IMR-90 (cell line): ENCODE data around the gene PRTFDC1.

ENCODE experiments used
- BHLHE40 ChIP-seq: fragments of 150-350 bp; IDR thresholded peaks from 2 replicates; pipeline ENCODE4 v1.6.1; 2016; ENCODE audit warnings: mild to moderate bottlenecking, low read depth, low read length
- CEBPB ChIP-seq: IDR thresholded peaks from 2 replicates; pipeline ENCODE4 v1.6.1; 2012; ENCODE audit warnings: low read depth, low read length, improper control_type of control experiment
- CTCF ChIP-seq: conservative IDR thresholded peaks from 2 replicates; pipeline ENCODE4 v1.5.1; 2012; ENCODE audit warnings: mild to moderate bottlenecking, low read depth, low read length, improper control_type of control experiment
- ELK1 ChIP-seq: fragments of 150-350 bp; IDR thresholded peaks from 2 replicates; pipeline ENCODE4 v1.6.1; 2016; ENCODE audit warnings: low read depth, mild to moderate bottlenecking, low read length, moderate library complexity, borderline replicate concordance
- FOS ChIP-seq: fragments of 150-350 bp; IDR thresholded peaks from 2 replicates; pipeline ENCODE4 v1.6.1; 2016; ENCODE audit warnings: low read depth, low read length
- MAFK ChIP-seq: IDR thresholded peaks from 2 replicates; pipeline ENCODE4 v1.6.1; 2012; ENCODE audit warnings: low read depth, low read length, improper control_type of control experiment
- MAZ ChIP-seq: IDR thresholded peaks from 2 replicates; pipeline ENCODE4 v1.6.1; 2012; ENCODE audit warnings: low read depth, mild to moderate bottlenecking, low read length, improper control_type of control experiment, moderate library complexity, borderline replicate concordance
- MXI1 ChIP-seq: IDR thresholded peaks from 2 replicates; pipeline ENCODE4 v1.6.1; 2012; ENCODE audit warnings: low read depth, mild to moderate bottlenecking, low read length, moderate library complexity, borderline replicate concordance
- POLR2A ChIP-seq: IDR thresholded peaks from 2 replicates; pipeline ENCODE4 v1.6.1; 2012; ENCODE audit warnings: mild to moderate bottlenecking, low read depth, low read length
- RAD21 ChIP-seq: IDR thresholded peaks from 2 replicates; pipeline ENCODE4 v1.6.1; 2012; ENCODE audit warnings: low read length, improper control_type of control experiment
- RFX5 ChIP-seq: IDR thresholded peaks from 2 replicates; pipeline ENCODE4 v1.8.0; 2012; ENCODE audit warnings: low read depth, mild to moderate bottlenecking, low read length, moderate library complexity
- SMC3 ChIP-seq: fragments of 150-350 bp; IDR thresholded peaks from 2 replicates; pipeline ENCODE4 v1.6.1; 2016; ENCODE audit warnings: low read depth, mild to moderate bottlenecking, antibody characterized with exemption, low read length, moderate library complexity

GRCh38 chr10:24952707-24953645, 570 bp upstream of the PRTFDC1 start:
- TF ChIP-seq CTCF (peak; percentile 38), MAFK (no peak), POLR2A (no peak), RFX5 (no peak), MXI1 (no peak), FOS (no peak), MAZ (no peak; the same call in 1 of the 2 replicates), BHLHE40 (peak; percentile 16; the same call in 1 of the 2 replicates), RAD21 (0 out of 2 replicates have a peak, but pooled peaks have one; percentile 24), CEBPB (no peak), SMC3 (peak; percentile 31; the same call in 1 of the 2 replicates), ELK1 (no peak)
